CD14-positive monocyte (primary cell): ENCODE results near the gene QSOX2. TPM values are rescaled to one million over a fixed set of nuclear protein-coding genes. Genes with fewer than 3 reads are reported as not detected.
A peak's percentile ranks its signal among the peaks of the same experiment; 100 is the strongest.

Experiments
- DNase-seq, 3 donors: peaks; one replicate each; pipeline ENCODE4 v3.0.0-alpha.2; 2011 to 2022
- H2AFZ ChIP-seq: 2 replicates; pipeline ENCODE4 v1.6.0; 2012; ENCODE audit warnings: mild to moderate bottlenecking, low read depth, low read length, inconsistent platforms; ENCODE audit not compliant: insufficient read depth, poor library complexity, severe bottlenecking
- H3K27ac ChIP-seq, 2 donors: 1 replicate in 1 of 2; 2 replicates in 1 of 2; pipeline ENCODE4 v1.5.1; 2012 to 2013; ENCODE audit warnings: low read length in 2 of 2, control low read depth in 1 of 2, inconsistent platforms in 1 of 2, low read depth in 1 of 2, mild to moderate bottlenecking in 1 of 2
- H3K27me3 ChIP-seq, 2 donors: one replicate each; pipeline versions ENCODE4 v1.6.0 to v1.6.1; 2011 to 2013; ENCODE audit warnings: low read length in 2 of 2; ENCODE audit not compliant: control insufficient read depth in 2 of 2, insufficient read depth in 2 of 2
- H3K36me3 ChIP-seq, 2 donors: replicated peaks in 1 of 2; 1 replicate in 1 of 2; 2 replicates in 1 of 2; pipeline versions ENCODE4 v1.5.1 to v1.6.1; 2012 to 2013; ENCODE audit warnings: low read length in 2 of 2, control low read depth in 1 of 2, inconsistent platforms in 1 of 2, mild to moderate bottlenecking in 1 of 2; ENCODE audit not compliant: insufficient read depth in 2 of 2, control insufficient read depth in 1 of 2
- H3K4me1 ChIP-seq, 2 donors: 1 replicate in 1 of 2; 2 replicates in 1 of 2; pipeline versions ENCODE4 v1.5.1 to v1.6.1; 2012 to 2013; ENCODE audit warnings: low read length in 2 of 2, control low read depth in 1 of 2, inconsistent platforms in 1 of 2, mild to moderate bottlenecking in 1 of 2, moderate library complexity in 1 of 2; ENCODE audit not compliant: insufficient read depth in 2 of 2, control insufficient read depth in 1 of 2
- H3K4me2 ChIP-seq: replicated peaks from 2 replicates; pipeline ENCODE3; 2012; ENCODE audit warnings: low read length, moderate library complexity, mild to moderate bottlenecking; ENCODE audit not compliant: poor library complexity, severe bottlenecking; ENCODE audit errors: extremely low read depth
- H3K4me3 ChIP-seq, 3 experiments: fragments of 200-600 bp in 1 of 3; sonication (generic) in 1 of 3; replicated peaks in 1 of 3; 1 replicate in 2 of 3; 2 replicates in 1 of 3; pipeline ENCODE4 v1.5.1; 2011 to 2013; ENCODE audit warnings: low read length in 3 of 3, mild to moderate bottlenecking in 3 of 3, control low read depth in 2 of 3, low read depth in 2 of 3, inconsistent platforms in 1 of 3, moderate library complexity in 1 of 3
- H3K79me2 ChIP-seq: 2 replicates; pipeline ENCODE4 v1.6.0; 2012; ENCODE audit warnings: mild to moderate bottlenecking, control low read depth, inconsistent platforms, low read length, moderate library complexity; ENCODE audit not compliant: insufficient read depth
- H3K9ac ChIP-seq: 2 replicates; pipeline ENCODE4 v1.6.0; 2017; ENCODE audit warnings: low read length, mild to moderate bottlenecking; ENCODE audit not compliant: insufficient read depth, poor library complexity, severe bottlenecking
- H3K9me3 ChIP-seq, 2 donors: replicated peaks in 1 of 2; 1 replicate in 1 of 2; 2 replicates in 1 of 2; pipeline versions ENCODE4 v1.5.1 to v1.6.1; 2012 to 2013; ENCODE audit warnings: low read length in 2 of 2, control low read depth in 1 of 2; ENCODE audit not compliant: control insufficient read depth in 1 of 2, insufficient read depth in 1 of 2
- H4K20me1 ChIP-seq: 2 replicates; pipeline ENCODE4 v1.6.0; 2012; ENCODE audit warnings: mild to moderate bottlenecking, low read length, control low read depth, moderate library complexity; ENCODE audit not compliant: insufficient read depth
- H3K27ac Mint-ChIP-seq, 7 donors: one replicate each; pipeline ENCODE4 v1.8.0; 2020; ENCODE audit warnings: mild to moderate bottlenecking in 7 of 7, mixed read lengths in 7 of 7, moderate library complexity in 6 of 7, inconsistent platforms in 2 of 7
- H3K27me3 Mint-ChIP-seq, 3 donors: one replicate each; pipeline ENCODE4 v1.8.0; 2021 to 2022; ENCODE audit warnings: low read depth in 3 of 3, mild to moderate bottlenecking in 3 of 3, mixed read lengths in 3 of 3, moderate library complexity in 3 of 3, inconsistent platforms in 1 of 3
- H3K36me3 Mint-ChIP-seq, 2 donors: one replicate each; pipeline ENCODE4 v1.8.0; 2020; ENCODE audit warnings: mixed read lengths in 2 of 2, inconsistent platforms in 1 of 2, mild to moderate bottlenecking in 1 of 2
- H3K4me1 Mint-ChIP-seq: one replicate; pipeline ENCODE4 v1.8.0; 2020; ENCODE audit warnings: mild to moderate bottlenecking, mixed read lengths
- H3K4me3 Mint-ChIP-seq, 2 donors: one replicate each; pipeline ENCODE4 v1.8.0; 2020; ENCODE audit warnings: mild to moderate bottlenecking in 2 of 2, mixed read lengths in 2 of 2, moderate library complexity in 1 of 2
- H3K9me3 Mint-ChIP-seq, 7 donors: one replicate each; pipeline ENCODE4 v1.8.0; 2020 to 2022; ENCODE audit warnings: mixed read lengths in 7 of 7, mild to moderate bottlenecking in 6 of 7, moderate library complexity in 6 of 7, inconsistent platforms in 2 of 7
- CTCF ChIP-seq: fragments of 200-600 bp; IDR thresholded peaks from one replicate; pipeline ENCODE4 v1.8.0; 2022; ENCODE audit warnings: antibody characterized with exemption, mild to moderate bottlenecking
- WGBS: methylation state at CpG from one replicate; pipeline ENCODE4 v1.1.5; 2013; ENCODE audit warnings: missing lambda C conversion rate; ENCODE audit not compliant: insufficient coverage; 5-methylcytosine and 5-hydroxymethylcytosine counted together
- intact Hi-C, 2 donors: fragments of 100-400 bp; cut with micrococcal nuclease; formaldehyde crosslinking; loops; one replicate each; pipeline versions ENCODE4 v1.15.0 to v1.15.1; 2023
- polyA plus RNA-seq, 3 donors: library from polyadenylated mRNA; depleted of rRNA in 1 of 3; unstranded in 2 of 3; stranded (reverse) in 1 of 3; fragments of 300-500 nt in 2 of 3; fragments of >200 nt in 1 of 3; fragmentation: Illumina TruSeq in 2 of 3; gene quantifications; 1 replicate in 2 of 3; 2 replicates in 1 of 3; pipeline ENCODE4 v1.2.3, GENCODE V29; 2012 to 2021

The QSOX2 gene
- polyA plus RNA-seq, 3 donors, result 0.03 to 8.4 (median 0.17) TPM

- no peak for TF ChIP-seq CTCF
- Histone ChIP-seq H3K27me3 (peaks cover 0 to 4% of the 10 kb centered on the region in 2 donors), H3K4me1 (no peaks in the 10 kb centered on the region), H3K9ac (no peak overlapping the region), H3K9me3 (no peaks in the 10 kb centered on the region), H4K20me1 (no peaks in the 10 kb centered on the region), H3K36me3 (no peaks in the 10 kb centered on the region), H3K79me2 (no peaks in the 10 kb centered on the region), H3K27ac (no peak overlapping the region), H2AFZ (no peak overlapping the region), H3K4me2 (no peak overlapping the region), H3K4me3 (no peak overlapping the region)
- Mint-ChIP-seq H3K4me1 (no peaks in the 10 kb centered on the region), H3K36me3 (no peaks in the 10 kb centered on the region), H3K4me3 (no peak overlapping the region), H3K27me3 (peaks cover 5 to 33% (median 8%) of the 10 kb centered on the region in 3 donors), H3K27ac (no peak overlapping the region), H3K9me3 (no peaks in the 10 kb centered on the region)
- DNase-seq, result no peak
- intact Hi-C loops, result no loop called here
- WGBS, result 93% methylated on average over 11 of the region's 14 CpGs
These were observed 63.2 kb downstream of the QSOX2 start for GRCh38 chr9:136182420-136182787.

- H3K4me1 Mint-ChIP-seq, result no peaks in the 10 kb centered on the region
- no peak overlapping the region for H3K4me3 ChIP-seq
- TF ChIP-seq CTCF, result no peak
These were observed 63.7 kb downstream of the QSOX2 start for GRCh38 chr9:136181784-136182419.

More at GRCh38 chr9:136181784-136182419, 63.7 kb downstream of the QSOX2 start:
- Mint-ChIP-seq H3K27ac (no peak overlapping the region), H3K9me3 (no peaks in the 10 kb centered on the region), H3K36me3 (no peaks in the 10 kb centered on the region), H3K27me3 (peaks cover 4 to 33% (median 5%) of the 10 kb centered on the region in 3 donors), H3K4me3 (peak overlapping the region in 1 of 2 donors; percentile 37)
- Histone ChIP-seq H3K4me1 (no peaks in the 10 kb centered on the region), H3K27ac (no peak overlapping the region), H4K20me1 (no peaks in the 10 kb centered on the region), H3K4me2 (no peak overlapping the region), H3K9ac (no peak overlapping the region), H3K36me3 (no peaks in the 10 kb centered on the region), H2AFZ (no peak overlapping the region), H3K9me3 (no peaks in the 10 kb centered on the region), H3K79me2 (no peaks in the 10 kb centered on the region), H3K27me3 (peaks cover 0 to 4% of the 10 kb centered on the region in 2 donors)
- no peak for DNase-seq
- 68% methylated on average over 7 of the region's 8 CpGs for WGBS
- intact Hi-C loops, result no loop called here
